ENCODE data around the gene PAX1.

The PAX1 gene

DNA sequence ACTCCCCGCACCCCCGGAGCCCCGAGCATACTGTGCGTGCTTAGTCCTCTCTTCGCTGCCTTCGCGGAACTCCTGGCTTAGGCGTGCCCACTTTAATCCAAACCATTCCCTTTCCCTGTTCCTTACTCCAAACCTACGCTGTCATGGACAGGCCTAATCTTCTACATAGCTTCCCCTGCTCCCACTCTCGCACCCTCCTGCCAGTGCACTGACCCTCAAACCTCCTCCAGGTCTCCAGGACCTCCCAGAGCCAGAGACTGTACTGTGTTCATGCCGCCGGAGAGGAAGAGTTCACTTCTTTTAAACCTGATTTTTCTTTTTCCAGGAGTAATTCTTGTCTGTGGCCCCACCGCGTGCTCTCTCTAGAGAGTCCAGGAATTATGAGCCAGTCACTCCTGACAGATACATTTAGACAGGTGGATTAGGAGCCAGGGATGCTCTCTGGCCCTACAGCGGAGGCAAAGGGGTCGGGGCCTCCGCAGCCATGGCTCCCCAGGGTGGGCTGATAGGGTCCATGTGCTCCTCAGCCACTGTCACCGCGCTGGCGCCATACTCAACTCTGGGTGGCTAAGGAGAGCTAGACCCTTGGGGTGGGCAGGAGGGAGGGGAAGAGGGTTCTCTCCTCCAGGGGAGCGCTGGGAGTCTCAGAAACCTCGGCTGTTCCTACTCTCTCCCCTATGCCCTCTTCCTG, 1.6 kb upstream of the PAX1 start:
- no peak for DNase-seq (ENCODE audit: low read depth)

DNA sequence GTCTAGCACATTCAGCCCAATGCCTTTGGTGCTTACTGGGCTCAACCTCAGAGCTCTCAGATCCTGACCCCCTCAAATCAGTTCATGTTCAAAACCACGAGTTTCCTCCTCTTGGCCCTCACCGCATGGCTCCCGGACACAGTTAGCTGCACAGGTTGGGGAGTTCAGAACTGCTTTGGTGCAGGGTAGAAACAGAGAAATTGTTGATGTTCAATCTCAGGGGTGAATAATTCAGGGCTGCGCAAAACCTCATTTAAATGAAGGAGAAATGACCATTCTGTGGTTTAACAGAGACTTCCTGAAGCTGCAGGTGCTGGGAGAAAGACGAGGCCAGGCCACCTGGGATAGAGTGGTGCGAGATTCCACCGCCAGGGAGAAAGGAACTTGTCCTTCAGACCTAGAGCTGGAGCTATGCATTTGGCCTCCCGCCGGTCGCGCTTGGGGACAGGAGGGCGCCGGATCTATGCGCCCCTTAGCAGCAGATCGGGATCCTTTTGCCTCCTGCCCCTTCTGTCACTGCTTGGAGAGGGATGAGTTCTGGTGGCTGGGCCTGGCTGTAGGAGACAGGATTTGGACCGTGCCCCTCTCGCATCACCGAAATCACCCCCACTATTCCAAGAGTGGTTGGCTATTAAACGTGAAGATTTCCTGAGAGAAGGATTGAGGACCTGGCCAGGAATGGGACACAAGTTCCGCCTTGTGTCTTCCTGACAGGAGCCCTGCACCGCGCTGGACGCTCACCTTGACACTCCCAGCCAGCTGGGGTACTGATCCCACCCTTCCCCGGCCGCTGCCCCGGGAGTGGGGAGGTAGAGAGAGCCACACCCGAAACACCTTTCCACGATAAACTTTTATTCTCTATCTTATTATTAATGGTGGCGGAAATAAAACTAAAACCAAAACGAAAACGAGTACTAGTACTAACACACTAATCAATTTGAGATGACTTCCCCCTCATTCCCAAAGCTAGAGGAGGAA, 767 bp upstream of the PAX1 start:
- no peak for DNase-seq (ENCODE audit: low read depth)

DNA sequence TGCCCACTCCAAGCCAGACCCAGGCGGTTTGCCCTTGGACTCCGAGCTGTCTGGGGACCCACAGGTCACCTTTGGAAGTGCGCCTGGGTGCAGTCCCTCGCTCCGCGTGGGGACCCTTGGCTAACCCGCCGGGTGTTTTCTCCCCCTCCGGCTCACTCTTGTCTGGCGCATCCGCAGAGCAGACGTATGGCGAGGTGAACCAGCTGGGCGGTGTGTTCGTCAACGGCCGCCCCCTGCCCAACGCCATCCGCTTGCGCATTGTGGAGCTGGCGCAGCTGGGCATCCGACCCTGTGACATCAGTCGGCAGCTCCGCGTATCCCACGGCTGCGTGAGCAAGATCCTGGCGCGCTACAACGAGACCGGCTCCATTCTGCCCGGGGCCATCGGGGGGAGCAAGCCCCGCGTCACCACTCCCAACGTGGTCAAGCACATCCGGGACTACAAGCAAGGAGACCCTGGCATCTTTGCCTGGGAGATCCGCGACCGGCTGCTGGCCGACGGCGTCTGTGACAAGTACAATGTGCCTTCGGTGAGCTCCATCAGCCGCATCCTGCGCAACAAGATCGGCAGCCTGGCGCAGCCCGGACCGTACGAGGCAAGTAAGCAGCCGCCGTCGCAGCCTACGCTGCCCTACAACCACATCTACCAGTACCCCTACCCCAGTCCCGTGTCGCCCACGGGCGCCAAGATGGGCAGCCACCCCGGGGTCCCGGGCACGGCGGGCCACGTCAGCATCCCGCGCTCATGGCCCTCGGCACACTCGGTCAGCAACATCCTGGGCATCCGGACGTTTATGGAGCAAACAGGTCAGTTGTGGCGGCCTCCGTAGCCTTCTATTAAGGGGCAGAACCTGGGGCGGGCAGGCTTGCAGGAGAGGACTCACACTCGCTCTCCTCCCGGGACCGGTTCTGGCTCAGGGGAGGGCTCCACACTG, 1.1 kb downstream of the PAX1 start:
- no peak for DNase-seq (ENCODE audit: low read depth)

DNA sequence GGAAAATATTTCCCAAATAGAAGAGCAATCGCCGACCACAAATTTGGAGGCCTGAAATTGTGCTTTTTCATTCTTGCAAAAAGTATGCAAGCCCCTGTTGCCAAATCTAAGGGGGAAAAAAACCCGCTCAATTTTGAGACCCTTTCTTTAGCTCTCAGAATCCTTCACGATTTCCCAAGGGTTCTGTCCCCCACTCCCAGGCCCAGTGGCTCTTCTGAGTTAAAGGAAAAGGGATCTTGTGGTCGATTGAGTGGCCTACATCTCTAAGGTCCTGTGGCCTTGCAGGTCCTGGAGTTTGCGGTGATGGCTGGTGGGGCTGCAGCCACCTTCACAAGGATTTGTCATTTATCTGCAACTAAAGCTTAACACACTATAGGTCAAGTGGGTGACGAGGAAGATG, 1.8 kb downstream of the PAX1 start:
- no peak for DNase-seq (ENCODE audit: low read depth)

DNA sequence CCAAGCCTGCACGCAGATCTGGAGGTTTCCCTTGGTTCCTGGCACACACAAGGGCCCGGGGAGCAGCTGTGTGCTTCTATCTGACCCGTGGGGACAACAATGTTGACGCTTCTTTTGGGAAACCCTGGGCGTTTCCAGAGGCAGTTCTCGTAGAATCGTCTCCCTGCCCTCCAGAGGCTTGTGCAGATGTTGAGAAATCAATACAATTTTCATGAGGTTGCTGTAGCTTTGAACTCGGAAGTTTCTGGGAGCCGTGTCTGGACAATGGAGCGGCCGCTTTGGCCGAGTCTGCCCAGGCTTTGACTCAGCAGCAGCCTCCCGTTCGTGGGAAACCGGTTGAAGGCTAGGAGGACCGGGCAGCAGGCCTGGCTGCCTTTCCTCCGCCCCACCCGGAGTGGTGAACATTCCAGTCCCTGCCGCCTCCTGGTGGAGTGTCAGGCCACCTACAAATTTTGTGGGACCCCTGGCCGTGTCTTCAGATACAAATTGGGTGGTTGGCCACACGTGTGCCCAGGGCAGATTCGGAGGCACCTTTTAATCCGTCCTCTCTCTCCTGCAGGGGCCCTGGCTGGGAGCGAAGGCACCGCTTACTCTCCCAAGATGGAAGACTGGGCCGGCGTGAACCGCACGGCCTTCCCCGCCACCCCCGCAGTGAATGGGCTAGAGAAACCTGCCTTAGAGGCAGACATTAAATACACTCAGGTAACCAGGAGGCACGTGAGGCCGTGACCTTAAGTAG, 2.7 kb downstream of the PAX1 start:
- no peak for DNase-seq (ENCODE audit: low read depth)

DNA sequence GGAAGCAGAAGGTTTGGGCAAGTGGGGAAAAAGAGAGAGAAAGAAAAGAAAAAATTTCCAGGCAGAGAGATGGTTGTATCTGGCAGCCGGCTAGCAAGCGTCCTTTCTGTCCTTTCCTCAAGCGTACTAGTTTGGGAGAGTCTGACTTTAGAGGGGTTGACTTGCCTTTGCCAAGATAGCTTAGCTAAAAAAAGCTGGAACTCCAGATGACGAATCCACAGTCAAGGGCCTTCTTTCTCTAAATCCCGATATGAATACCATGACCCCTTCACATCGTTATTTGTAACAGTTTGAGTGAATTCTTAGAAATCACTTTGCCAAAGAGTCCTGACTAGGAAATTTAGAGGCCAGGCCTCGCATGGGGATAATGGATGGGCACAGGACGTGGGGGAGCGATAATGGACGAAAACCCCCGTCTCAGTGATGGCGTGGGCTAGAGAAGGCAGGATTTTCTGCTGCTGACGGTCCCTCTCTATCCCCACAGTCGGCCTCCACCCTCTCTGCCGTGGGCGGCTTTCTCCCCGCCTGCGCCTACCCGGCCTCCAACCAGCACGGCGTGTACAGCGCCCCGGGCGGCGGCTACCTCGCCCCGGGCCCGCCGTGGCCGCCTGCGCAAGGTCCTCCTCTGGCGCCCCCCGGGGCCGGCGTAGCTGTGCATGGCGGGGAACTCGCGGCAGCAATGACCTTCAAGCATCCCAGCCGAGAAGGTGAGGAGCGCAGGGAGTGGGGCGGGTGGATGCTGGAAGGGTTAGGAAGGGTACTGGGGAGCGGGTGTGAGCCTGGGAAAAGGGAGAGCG, 3.5 kb downstream of the PAX1 start:
- no peak for DNase-seq (ENCODE audit: low read depth)

DNA sequence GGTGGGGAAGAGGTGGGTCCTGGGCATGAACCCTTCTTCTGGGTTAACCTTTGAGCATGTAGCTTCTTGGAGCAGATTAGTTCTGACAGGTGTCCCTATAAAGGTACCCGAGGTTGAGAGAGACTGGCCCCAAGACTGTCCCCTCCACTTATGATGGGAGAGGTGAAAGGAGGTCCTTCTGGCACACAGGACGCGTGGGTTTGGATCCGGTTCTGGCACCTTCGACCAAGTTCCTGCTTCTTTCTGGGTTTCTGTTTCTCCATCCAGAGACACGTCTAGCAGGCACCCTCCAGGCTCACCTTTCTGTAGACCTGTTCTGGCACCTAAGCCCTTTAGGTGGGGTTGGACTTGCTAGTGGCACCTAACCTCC, 4.1 kb downstream of the PAX1 start:
- no peak for DNase-seq (ENCODE audit: low read depth)

DNA sequence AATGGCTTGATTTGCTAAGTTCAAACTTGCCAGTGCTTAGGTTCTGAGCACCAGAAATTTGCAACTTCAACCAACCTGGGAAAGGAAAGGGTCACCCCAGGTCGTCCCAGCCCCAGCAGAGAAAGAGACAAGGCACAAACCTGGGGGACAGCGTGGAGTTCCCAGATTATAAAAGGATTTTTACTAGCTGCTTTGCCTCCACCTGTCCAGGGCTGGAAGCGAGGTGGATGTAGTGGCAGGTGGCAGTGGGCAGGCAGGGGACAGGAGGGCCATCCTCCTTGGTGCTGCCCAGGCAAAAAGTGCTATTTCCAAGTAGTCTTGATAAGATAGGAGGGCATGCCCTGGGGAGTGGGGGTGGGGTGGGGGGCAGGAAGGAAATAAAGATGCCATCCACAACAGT, 4.9 kb downstream of the PAX1 start:
- DNase-seq (ENCODE audit: low read depth) = no peak

DNA sequence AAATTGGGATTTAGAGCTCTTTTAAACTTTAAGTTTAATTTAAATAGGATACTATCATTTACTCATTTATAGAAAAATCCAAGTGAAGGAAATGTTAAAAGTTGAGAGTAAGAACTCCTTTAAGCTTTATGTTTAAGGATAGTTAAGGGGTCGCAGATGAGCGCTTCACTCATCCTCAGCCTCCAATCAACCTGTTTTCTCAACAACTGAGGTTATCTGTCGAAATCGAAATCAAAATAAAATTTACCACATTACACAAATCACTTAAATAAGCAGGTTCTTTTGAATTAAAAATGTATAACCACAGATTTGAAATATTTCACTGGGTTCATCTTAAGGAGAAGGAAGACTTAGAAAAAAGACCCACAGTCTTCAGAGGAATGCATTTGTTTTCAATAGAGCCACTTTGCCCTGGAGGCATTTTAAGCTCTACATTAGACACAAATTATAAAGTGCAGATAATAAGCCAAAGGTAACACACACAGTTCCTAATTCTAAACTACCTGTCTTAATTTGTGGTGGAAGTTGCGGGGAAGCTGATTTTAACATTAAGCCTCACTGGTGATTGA, 5.5 kb downstream of the PAX1 start:
- DNase-seq (ENCODE audit: low read depth) = no peak

DNA sequence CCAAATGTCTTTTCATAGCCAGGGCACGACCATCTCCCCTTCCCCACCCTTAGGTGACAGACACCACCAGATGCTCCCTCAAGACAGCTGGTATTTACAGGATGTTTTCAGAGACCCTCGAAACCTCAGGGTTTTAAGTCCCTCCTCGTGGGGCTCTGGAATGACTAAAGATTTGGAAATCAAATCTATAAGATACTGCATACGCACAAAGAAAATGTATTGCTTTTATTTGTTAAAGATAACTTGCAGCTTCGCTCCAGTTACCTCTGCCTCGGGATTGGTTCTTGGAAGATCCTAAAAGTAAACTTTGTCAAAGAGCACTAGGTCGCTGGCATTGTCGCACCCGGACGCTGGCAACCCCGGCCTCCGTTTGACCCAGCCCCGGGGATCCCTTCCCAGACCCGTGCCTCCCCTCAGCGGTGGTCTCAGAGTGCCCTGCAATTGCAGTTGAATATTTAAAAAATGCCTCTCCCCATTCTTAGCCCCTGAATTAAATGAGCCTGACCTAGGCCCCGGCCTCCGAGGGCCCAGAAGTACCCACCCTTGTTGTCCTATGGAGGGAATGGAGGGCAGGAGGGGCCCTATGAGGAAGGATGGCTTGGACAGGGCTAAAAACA, 7.1 kb downstream of the PAX1 start:
- no peak for DNase-seq (ENCODE audit: low read depth)

DNA sequence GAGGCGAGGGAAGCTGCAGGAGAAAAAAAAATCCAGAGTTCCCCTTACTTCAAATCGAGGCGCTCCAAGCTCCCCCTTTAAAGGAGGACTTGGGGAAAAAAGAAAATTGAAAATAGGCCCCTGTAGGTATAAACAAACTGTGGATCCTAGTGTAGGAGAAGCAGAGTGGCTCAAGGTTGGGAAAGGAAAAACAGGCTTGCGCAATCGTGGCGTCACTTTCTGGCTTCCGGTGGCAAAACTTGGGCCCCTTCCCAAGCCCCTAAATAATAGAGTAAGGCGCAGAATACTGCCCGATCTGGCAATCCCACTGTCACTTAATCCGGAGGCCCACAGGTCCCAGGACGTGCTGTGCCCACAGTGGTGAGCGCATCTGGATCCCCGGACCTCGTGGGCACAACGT, 8.0 kb downstream of the PAX1 start:
- DNase-seq (ENCODE audit: low read depth) = no peak

DNA sequence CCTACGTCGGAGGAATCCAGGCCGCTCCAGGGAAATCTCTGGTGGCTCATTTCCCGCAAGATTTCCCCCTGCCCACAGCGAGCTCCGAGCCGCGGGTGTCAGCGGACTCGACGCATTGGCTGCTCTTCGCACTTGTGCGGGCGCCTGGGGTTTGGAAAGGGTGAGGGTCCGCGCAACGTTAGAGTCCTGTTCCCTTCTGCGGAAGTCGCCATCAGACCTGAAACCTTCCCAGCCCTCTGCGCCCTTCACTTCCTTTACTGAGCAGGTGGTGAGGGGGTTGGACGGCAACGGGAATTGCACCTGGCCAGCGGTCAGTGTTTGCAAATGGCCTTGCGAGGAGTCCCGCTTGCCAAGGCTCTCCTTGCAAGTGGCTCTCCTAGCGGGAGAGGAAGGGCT, 8.4 kb downstream of the PAX1 start:
- no peak for DNase-seq (ENCODE audit: low read depth)

DNA sequence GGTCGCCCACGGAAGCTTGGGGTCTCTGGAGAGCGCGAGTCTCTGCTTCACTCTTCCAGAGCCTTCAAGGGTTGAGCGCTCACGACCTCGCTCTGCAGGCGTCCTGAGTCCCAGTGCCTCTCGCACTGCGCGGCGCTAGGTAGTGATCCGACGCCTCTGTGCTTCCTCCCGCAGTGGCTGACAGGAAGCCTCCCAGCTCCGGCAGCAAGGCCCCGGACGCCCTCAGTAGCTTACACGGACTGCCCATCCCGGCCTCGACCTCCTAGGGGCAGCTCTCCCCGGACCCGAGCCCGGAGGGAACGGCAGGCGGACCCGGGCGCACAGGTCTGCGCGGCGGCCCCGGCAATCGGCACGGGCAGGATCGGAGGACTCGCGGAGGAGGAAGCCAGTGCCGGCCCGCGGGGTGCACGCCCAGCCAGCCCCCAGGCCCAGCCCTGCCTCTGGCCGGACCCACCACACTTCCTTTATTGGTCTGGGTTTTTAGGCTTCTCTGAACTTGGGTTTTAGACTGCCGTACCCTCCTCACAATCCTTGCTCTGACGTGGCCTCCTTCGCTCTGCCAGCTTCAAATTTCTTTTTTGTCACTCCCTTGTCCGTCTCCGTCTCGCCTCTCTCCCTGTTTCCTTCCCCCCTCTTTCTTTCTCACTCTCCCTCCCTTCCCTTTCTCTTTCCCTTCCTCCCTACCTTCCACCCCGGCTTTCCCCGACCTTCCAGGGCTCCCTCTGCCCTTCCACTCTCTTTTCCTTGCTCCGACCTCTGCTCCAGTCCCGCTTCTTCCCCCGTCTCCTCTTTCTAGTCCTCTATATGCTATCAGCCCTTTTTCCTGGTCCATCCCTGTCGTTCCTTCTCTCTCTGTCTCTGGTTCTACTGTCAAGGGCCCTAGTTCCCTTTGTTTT, 9.1 kb downstream of the PAX1 start:
- DNase-seq (ENCODE audit: low read depth) = no peak

DNA sequence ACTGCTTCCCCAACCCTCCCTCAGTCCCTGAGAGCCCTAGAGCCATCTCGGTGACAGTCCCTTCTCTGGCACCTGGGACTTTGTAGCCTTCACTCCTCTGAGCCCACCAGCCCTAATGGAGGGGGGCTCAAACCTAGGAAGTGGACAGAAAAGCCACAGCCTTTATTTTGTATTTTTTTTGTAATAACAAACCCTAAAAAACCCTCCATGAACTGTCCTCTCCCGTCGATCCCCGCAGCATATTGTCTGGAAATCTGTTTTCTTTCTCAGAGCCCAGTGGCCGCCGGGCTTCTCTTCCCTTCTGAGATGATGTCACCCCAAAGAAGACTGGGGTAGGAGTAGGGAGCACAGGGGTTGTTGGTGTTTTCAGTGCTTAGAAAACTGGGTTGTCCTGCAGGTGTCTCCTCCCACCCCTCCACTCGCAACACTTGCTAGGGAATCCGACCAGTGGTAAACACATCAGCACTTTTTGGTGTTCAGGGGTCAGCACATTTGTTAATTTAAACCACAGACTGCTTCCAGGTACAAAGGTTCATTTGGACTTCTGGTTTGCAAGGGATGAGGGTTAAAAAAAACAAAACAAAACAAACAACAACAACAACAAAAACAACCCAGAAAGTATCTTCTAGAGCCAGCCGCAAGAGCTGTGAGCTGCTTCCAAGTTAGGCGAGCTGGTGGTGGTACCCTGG, 9.9 kb downstream of the PAX1 start:
- DNase-seq (ENCODE audit: low read depth) = no peak

DNA sequence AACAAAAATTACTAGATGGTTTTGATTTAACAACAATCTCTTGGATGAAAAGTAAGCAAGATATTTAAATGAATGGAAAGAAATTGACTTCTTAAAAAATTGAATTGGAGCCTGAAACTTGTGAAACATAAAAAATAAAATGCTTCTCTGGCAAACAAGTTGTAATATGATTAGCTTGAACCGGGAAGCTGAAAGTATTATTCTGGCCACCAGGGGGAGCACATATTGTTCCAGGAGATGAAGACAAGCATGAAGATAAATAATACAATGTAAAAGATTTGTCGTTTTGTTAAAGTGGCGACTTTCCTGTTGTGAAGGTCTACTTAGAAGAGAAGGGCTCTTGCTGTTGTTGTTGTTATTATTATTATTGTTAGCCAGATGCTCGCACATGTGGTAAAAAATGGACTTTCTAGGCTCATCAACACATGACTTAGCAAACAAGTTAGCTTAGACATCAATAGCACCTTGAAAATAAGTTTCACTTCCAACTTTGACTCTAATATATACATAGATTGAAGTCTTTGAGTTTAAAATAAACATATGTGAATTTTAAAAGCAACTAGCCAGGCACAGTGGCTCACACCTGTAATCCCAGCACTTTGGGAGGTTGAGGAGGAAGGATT, 14.2 kb downstream of the PAX1 start:
- DNase-seq (ENCODE audit: low read depth) = peak; percentile 46

DNA sequence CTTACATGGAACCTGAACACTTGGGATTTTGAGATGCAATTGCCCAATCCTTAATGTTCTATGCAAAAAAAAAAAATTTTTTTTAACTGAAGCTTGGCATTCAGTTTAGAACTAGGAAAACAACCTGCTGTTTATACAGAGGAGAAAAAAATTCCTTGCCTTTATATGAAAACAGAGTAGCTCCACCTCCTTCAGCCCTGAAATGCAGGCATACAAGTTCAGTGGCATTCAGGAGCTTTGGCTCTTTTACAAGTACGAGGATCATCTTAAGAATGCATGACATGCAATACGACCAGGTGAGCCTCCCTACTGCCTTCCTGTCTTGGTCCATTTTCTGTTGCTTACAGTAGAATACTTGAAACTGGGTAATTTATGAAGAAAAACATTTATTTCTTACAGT, 20.4 kb downstream of the PAX1 start:
- DNase-seq (ENCODE audit: low read depth) = no peak

DNA sequence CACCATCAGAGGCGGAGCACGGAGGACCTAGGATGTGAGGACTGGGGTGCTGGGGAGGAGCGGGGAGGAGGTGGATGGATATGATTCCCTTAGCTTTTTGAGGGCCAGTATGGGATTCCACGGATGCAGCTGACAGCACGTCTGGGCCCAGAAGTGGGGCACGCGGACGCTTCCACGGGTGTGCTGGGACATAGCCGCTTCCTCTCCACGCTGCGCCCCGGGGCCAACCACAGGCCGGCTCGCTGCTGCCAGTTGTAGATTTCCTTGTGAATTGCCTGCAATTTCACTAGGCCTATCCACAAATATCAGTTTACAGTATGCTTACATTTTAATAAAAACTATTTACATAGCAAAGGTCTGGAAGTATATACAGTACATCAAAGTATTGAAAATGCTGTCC, 23.9 kb downstream of the PAX1 start:
- DNase-seq (ENCODE audit: low read depth) = no peak

DNA sequence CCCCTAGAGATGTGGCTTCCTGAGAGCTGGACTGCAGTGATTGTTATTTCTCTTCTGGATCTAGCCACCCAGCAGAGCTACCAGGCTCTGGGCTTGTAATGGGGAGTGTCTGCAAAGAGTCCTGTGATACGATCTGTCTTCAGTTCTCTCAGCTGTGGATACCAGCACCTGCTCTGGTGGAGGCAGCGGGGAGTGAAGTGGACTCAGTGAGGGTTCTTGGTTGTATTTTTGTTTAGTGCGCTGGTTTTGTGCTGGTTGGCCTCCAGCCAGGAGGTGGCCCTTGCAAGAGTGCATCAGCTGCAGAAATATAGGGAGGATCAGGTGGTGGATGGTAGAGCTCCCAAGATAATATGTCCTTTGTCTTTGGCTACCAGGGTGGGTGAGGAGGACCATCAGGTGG, 33.7 kb downstream of the PAX1 start:
- no peak for DNase-seq (ENCODE audit: low read depth)

Data from fibroblast of gingiva (primary cell).